Endothelial cell of hepatic sinusoid (primary cell): ENCODE measurements around the gene ASCL2.
"Not testable (repeated sequence)": the region's sequence is repeated elsewhere in the genome, so short reads cannot be mapped to it uniquely, and the experiment has no call there.

Source experiments
- in situ Hi-C: cut with HindIII; loops from 2 replicates; pipeline ENCODE4 v1.10.0; 2017; ENCODE audit warnings: low sequenced_read_pairs

Gene ASCL2

DNA sequence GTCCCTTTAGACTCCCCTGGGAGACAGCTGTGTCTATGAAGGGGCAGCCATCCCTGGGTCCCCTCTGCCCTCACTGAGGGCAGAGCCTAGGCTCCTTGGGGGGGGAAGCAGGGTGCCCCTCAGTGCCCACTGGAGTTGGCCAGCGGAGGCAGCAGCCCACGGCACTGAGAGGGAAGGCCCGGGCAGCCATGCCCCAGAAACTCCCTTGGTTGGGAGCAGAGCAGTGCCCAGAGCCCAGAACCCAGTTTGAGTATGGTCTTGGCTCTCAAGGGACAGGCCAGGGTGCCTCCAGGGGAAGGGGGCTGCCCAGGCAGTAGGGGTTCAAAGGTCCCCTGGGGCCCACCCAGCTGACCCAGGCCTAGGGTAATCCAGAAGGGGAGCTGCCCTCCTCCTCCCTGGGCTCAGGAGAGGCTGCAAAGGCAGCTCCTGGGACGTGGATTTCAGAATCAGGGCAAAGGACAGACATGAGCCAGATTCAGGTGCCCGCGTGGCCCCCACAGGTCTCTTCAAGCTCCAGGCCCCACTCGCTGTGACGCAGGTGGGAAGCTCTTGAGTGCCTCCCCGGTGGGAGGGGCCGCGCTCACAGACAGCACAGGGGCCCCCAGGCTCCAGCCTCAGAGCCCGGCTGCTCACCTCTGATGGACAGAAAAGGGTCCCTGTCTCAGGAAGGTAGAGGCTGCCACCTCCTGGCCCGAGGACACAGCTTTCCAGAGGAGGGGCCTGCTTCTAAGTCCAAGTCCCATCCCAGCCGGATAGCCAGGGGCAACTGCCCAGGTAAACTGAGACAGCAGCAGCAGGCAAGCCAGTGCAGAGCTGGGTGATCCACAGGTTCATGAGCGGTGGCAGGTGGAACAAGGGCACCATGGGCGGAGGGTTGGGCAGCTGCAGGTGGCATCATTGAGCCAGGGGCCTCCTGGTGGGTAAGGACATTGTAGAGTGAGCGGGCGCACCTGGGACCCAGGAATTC lies 28.7 kb upstream of the ASCL2 start:
- in situ Hi-C loops = loop anchor here (5.0 kb wide), 2 partner anchors 52 to 117 kb away; no protein-coding TSS in a partner anchor

GRCh38 chr11:2298131-2298794 lies 27.9 kb upstream of the ASCL2 start:
- in situ Hi-C loops = loop anchor here (5.0 kb wide), 2 partner anchors 51 to 116 kb away; no protein-coding TSS in a partner anchor

DNA sequence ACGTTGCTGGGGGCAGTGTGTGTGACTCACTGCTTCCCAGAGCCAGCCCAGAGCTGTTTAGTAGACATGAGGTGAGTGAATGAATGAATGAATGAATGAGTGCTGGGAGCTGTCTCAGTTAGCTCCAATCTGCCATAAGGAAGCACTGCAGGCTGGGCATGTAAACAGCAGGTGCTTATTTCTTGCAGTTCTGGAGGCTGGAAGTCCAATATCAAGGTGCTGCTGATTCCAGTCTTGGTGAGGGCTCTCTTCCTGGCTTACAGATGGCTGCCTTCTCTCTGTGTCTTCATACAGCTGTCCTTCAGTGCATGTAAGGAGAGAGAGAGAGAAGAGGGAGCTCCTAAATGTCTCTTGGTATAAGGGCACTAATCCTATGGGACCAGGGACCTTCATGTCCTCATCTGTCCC lies 27.2 kb upstream of the ASCL2 start:
- in situ Hi-C loops = loop anchor here (5.0 kb wide), 2 partner anchors 50 to 115 kb away; no protein-coding TSS in a partner anchor

- in situ Hi-C loops = loop anchor here (5.0 kb wide), 2 partner anchors 50 to 115 kb away; no protein-coding TSS in a partner anchor
Measured at GRCh38 chr11:2296913-2297622, 26.7 kb upstream of the ASCL2 start.

GRCh38 chr11:2295971-2296912 lies 25.9 kb upstream of the ASCL2 start:
- in situ Hi-C loops = loop anchor here (5.0 kb wide), 2 partner anchors 49 to 114 kb away; no protein-coding TSS in a partner anchor

DNA sequence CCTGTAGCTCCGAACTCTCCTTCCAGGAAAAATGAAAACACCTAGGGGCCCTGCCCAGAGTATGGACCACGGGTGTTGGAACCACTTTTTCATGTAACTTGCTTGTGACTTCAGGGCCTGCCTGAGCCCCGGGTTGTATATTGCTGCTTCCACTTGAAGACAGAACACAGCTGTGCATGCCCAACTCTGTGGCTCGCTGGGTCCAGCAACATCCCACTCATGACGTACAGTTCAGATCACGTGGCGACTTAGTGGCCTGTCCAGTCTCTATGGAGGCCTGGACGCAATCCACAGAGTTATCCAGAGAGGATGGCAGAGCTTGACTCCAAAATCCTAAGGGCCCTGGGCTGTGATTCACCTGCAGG lies 24.5 kb upstream of the ASCL2 start:
- in situ Hi-C loops = loop anchor here (5.0 kb wide), 2 partner anchors 48 to 113 kb away; no protein-coding TSS in a partner anchor

DNA sequence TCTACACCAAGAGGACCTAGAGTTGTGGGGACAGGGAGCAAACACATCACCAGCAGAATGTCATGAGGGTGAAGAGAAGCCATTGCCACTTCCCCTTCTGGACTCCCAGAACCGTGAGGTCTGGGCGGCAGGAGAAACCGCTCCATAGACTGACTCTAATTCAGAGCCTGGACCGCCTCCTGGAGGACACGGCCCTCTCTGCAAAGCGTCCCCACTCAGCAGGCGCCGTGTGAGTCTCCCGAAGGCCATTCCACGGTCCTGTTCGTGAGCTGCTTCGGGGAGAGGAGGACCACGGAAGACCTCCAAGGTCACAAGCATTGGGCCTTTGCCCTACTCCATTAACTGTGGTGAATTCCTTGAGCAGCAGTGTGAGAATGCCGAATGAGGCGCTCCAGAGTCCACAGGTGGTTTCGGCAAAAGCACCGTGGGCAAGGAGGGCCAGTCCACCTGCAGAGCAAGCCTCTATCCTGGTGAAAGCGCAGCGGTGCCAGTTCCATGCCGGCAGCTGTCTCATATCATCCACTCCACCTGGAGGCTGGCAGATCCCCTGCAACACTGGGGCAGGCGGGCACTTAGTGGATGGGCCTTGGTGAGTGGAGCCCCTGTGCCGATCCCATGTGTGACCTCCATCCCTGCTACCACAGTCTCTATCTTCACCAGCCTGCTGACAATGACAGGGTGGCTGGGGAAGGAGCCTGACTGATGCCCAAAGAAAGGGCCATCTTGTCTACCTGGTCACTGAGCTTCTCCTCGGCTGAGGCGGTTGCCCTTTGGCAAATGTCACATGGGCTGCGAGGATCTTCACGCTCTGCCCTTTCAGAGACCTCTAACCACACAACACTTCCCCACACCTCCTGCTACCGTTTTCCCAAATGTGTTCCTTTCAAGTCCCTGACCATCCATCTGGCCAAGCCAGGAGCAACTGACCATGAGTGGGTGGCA lies 23.9 kb upstream of the ASCL2 start:
- in situ Hi-C loops = no loop called here

DNA sequence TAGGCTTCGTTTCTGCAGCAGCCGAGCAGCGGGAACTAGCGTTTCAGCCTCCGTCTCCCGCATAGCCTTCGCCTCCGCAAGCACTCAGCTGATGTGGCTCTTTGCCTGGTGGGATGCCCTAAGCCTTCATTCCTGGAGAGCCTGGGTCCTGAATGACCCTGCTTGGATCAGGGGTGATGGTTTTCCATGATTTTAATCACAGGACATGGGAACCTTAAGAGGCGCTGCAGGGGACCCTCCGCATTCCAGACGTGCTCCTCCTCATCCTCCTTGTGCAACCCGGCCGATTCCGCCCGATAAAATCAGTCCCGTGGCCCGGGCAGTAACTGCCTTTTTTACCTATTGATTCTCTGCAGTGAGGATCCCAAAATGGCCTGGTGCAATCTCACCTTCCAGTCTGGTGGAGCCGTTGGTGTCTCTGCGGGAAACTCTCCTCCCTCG lies 23.2 kb upstream of the ASCL2 start:
- in situ Hi-C loops = no loop called here

GRCh38 chr11:2290351-2290841 lies 20.0 kb upstream of the ASCL2 start:
- in situ Hi-C loops = no loop called here

DNA sequence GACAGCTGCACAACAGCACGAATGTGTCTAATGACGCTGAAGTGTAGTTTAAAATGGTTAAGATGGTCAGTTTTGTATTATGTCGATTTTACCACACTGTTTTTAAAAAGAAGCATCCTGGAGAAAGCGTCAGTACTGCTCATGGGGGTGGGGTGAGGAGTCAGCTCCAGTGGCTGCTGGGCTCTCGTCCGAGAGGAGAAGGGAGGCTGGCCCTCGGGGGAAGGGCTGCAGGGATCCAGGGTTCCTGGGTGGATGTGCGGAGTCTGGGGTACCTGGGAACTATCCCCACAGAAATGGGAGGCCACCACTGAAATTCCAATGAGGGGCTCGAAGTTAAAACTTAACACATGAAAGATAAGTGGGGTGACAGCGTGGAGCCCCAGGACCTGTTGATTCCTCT lies 19.5 kb upstream of the ASCL2 start:
- in situ Hi-C loops = no loop called here

DNA sequence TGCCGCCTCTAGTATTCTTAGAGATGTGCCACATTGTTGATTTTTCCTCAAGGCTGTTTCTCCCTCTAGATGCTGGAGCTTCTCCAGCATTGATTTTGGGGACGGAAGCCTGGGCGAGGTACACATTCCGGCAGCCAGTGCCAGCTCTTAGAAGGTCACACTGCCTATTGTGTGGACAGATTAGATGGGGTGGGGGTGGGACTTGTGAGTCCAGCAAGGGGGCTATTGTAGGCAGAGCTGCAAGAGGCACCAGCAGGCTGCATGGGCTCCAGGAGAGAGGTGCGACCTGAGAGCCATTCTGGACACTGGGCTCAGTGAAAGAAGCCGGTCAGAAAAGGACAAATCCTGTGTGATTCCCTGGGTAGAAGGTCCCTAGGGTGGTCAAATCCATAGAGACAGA lies 19.0 kb upstream of the ASCL2 start:
- in situ Hi-C loops = no loop called here

DNA sequence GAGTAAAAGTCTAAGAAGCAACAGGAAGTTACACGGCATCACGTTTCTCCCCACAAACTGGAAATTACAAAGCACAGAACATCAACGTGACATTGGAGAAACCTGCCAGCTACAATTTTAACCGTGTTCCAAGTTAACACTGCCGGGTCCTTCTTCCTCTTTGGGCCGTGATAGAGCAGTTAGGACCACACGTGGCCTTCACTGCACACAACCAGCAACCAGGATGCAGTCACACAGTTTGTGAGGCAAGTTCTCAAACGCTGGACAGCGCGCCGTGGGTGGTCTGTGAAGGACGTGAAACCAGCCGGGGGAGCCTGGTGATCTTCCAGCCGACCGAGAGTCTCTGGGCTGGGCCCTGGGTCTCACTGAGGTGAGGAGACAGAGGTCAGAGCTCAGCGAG lies 16.7 kb upstream of the ASCL2 start:
- in situ Hi-C loops = no loop called here

DNA sequence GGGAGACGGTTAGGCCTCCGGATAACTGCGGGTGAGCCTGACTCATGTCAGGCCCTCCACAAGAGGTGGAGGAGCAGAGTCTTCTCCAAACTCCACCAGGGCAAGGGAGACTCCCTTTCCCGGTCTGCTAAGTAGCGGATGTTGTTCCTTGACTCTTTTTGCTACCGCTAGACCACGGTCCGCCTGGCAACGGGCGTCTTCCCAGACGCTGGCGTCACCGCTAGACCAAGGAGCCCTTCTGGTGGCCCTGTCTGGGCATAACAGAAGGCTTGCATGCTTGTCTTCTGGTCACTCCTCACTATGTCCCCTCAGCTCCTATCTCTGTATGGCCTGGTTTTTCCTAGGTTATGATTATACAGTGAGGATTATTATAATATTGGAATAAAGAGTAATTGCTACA lies 16.0 kb upstream of the ASCL2 start:
- in situ Hi-C loops = not testable (repeated sequence)

DNA sequence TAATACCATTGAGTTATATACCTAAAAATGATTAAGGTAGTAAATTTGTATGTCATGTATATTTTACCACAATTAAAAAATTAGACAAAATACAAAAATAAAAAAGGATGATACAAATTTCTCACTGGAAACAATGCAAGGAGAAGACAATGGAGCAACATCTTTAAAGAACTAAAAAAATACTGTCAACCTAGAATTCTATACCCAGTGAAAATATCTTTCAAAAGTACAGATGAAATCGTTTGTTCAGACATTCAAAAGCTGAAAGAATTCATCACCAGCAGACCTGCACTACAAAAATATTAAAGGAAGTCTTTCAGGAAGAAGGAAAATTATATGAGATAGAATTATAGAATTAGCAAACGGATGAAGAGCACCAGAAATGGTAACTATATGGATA lies 9.8 kb upstream of the ASCL2 start:
- in situ Hi-C loops = no loop called here

GRCh38 chr11:2277933-2278523 lies 7.6 kb upstream of the ASCL2 start:
- in situ Hi-C loops = no loop called here

- in situ Hi-C loops = no loop called here
Measured at GRCh38 chr11:2277008-2277346, 6.6 kb upstream of the ASCL2 start.

- in situ Hi-C loops = no loop called here
Measured at GRCh38 chr11:2276280-2277007, 6.1 kb upstream of the ASCL2 start.
